ENCODE data around the gene CDC123. TPM values are rescaled to one million over a fixed set of nuclear protein-coding genes. Genes with fewer than 3 reads are reported as not detected.
"Not testable (repeated sequence)": the region's sequence is repeated elsewhere in the genome, so short reads cannot be mapped to it uniquely, and the experiment has no call there.

The CDC123 gene
- polyA plus RNA-seq, 6 donors from 2014 or later = 98.5 to 184 (median 115) TPM

DNA sequence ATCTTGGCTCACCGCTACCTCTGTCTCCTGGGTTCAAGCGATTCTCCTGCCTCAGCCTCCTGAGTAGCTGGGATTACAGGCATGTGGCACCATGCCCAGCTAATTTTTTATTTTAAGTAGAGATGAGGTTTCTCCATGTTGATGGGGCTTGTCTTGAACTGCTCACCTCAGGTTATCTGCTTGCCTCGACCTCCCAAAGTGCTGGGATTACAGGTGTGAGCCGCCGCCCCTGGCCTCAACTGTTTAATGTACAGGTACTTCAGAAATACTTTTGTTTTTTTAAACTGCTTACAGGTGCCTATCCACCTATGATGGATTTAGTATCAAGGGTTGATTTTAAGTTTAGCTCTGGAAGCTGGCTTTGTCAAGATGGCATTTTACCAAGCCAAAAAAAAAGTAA is 55.6 kb downstream of the CDC123 start:
- DNase-seq (no peak), ATAC-seq (ENCODE audit: low read depth in 2 of 2) (no peak)
- no peaks in the 10 kb centered on the region for H3K27me3 Mint-ChIP-seq
- H3K4me1 Mint-ChIP-seq = peaks cover 17 to 28% (median 26%) of the 10 kb centered on the region in 3 donors
- H3K36me3 Mint-ChIP-seq = peaks cover 10 to 20% of the 10 kb centered on the region in 2 donors
- H3K9me3 Mint-ChIP-seq = no peaks in the 10 kb centered on the region
- H3K27ac Mint-ChIP-seq = peak overlapping the region in 3 of 6 donors; percentile 49 to 90 (median 64)
- no peak overlapping the region for H3K4me3 Mint-ChIP-seq

DNA sequence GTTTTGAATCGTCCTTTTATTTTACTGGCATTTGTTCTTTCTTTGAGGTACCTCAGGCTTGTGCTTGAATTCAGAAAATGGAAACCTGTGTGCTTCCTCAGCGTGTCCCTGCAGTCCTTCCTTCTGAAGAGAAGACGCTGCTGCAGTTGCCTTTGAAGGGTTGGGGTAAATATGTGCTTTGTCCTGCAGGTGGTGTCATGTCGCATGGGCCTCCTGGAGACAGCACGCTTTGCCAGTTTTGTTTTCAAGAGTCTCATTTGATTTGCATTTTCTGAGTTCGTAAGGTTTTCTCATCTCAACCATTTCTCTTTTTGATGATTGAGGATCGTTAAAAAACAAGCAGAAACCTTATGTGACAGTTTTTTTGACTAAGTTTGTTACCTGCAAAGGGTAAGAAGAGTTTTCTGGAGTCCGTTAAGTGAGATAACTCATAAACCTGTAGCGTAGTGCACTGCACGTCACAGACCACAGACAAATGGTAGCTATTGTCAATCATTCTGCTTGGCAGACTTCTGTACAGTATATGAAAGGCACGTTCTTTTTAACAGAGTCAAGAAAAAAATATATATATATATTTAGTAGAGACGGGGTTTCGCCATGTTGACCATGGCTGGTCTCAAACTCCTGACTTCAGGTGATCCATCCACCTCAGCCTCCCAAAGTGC is 57.0 kb downstream of the CDC123 start:
- ATAC-seq (ENCODE audit: low read depth in 2 of 2) = peak; percentile 96 to 98

DNA sequence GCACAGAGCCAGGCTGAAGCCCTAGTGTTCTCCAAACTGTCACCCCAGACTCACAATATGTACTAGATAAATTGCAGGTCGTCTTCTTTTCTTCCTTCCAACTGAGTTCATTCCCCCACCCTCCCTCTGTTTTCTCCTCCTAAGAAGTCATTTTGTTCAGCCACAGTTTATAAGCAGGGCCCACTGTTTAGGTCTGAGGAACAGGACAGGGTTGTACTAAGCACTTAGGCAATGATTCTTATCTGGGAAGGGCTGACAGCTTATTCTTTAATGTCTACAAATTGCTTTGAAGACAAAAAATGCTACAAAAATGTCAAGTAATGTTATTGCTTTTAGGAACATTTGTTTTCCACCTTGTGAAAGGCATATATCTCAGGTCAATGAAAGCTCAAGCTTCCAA is 59.1 kb downstream of the CDC123 start:
- Mint-ChIP-seq H3K36me3 (peaks cover 2 to 6% of the 10 kb centered on the region in 2 donors), H3K27me3 (no peaks in the 10 kb centered on the region), H3K9me3 (no peaks in the 10 kb centered on the region), H3K4me3 (no peak overlapping the region), H3K4me1 (peaks cover 9 to 24% (median 16%) of the 10 kb centered on the region in 3 donors), H3K27ac (peak overlapping the region in 3 of 6 donors; percentile 24 to 76 (median 70))
- DNase-seq (no peak), ATAC-seq (ENCODE audit: low read depth in 2 of 2) (no peak)

More for the DNA sequence above, 57.0 kb downstream of the CDC123 start:
- H3K4me3 Mint-ChIP-seq = peak overlapping the region in 7 of 8 donors; percentile 17 to 81 (median 53)
- H3K4me1 Mint-ChIP-seq = peaks cover 9 to 20% (median 17%) of the 10 kb centered on the region in 3 donors
- peaks cover 8 to 13% of the 10 kb centered on the region in 2 donors for H3K36me3 Mint-ChIP-seq
- peak overlapping the region; percentile 70 to 97 (median 86) for H3K27ac Mint-ChIP-seq
- DNase-seq = peak; percentile 76
- H3K27me3 Mint-ChIP-seq = no peaks in the 10 kb centered on the region
- H3K9me3 Mint-ChIP-seq = no peaks in the 10 kb centered on the region

DNA sequence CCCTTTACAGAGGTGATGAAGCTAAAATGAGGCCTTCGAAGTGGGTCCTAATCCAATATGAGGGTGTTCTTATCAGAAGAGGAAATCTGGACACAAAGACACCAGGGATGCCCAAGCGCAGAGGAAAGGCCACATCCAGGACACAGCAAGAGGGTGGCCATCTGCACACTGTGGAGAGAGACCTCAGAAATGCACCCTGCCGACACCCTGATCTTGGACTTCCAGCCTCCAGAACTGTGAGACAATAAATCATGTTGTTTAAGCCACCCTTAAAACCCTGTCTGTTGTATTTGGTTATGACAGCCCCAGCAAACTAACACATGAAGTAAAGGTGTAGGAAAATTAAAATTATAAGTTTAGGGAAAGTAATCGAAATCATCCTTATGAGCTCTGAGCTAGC is 64.0 kb downstream of the CDC123 start:
- no peaks in the 10 kb centered on the region for H3K27me3 Mint-ChIP-seq
- no peak for ATAC-seq (ENCODE audit: low read depth in 2 of 2)
- no peak for DNase-seq
- H3K9me3 Mint-ChIP-seq = no peaks in the 10 kb centered on the region
- H3K4me1 Mint-ChIP-seq = peaks cover 22 to 46% (median 38%) of the 10 kb centered on the region in 3 donors
- H3K27ac Mint-ChIP-seq = peak overlapping the region in 2 of 6 donors; percentile 42 to 79
- H3K4me3 Mint-ChIP-seq = no peak overlapping the region
- H3K36me3 Mint-ChIP-seq = peaks cover 0 to 5% of the 10 kb centered on the region in 2 donors

DNA sequence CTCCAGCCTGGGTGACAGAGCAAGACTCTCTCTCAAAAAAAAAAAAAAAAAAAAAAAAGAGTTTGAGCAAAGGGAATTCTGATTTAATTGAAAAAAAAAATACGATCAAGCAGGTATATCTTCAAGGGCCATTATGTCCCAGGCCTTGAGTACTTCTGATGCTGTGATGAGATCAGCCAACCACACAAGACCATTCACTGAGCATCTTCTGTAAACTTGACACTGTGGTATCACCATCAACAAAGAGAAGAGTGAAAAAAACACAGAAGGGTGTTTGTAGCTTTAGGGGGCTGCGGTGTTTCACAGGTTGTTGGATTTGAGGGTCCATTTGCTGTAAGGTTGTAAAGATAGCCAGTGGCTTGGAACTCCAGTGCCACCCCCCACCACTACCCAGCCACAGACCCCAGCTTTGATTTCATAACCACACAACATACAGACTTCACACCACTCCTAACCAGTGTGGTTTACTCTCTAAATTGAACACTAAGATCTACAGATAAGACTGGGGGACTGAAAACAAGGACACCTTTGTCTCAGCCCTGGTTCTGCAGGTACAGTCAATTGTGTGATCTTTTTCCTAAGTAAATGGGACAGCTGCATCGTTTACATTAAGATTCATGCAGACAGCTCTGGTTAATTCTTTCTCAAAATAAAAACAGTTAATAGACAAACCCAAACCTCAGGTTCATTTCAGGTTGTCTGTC is 66.4 kb downstream of the CDC123 start:
- ATAC-seq (ENCODE audit: low read depth in 2 of 2) = no peak
- H3K9me3 Mint-ChIP-seq = no peaks in the 10 kb centered on the region
- peaks cover 28 to 60% (median 49%) of the 10 kb centered on the region in 3 donors for H3K4me1 Mint-ChIP-seq
- H3K27me3 Mint-ChIP-seq = no peaks in the 10 kb centered on the region
- peak overlapping the region in 2 of 8 donors; percentile 42 to 63 for H3K4me3 Mint-ChIP-seq
- H3K27ac Mint-ChIP-seq = peak overlapping the region in 4 of 6 donors; percentile 66 to 100 (median 94)
- H3K36me3 Mint-ChIP-seq = peaks cover 0 to 5% of the 10 kb centered on the region in 2 donors
- DNase-seq = no peak

DNA sequence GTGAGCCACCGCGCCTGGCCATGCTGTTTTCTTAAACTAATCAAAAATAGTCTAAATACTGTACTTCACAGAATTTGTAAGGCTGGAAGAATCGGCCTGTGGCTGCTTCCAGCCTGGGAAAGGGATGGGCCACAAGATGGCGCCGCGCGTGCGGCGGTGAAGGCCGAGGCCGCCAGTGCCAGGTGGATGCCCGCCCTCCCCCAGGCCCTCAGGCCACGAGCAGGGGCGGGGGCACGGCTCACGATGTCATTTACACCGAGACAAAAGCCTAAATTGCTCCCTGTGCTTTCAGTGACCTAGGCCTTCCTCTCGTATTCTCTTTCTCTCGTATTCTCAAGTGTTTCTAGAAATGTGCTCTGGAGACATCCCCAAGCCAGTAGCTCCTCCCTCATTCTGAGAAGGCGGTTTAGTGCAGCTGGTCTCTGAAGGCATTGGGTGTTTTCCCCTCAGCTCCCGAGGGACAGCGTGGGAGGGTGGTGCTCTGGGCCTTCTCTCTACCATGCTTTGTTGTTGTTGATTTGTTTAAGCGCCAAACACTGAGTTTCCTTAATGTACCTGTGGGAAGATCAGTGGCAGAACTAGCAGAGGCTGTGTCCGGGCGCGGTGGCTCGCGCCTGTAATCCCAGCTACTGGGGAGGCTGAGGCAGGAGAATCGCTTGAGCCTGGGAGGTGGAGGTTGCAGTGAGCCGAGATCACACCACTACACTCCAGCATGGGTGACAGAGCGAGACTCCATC is 68.4 kb downstream of the CDC123 start:
- H3K9me3 Mint-ChIP-seq = no peaks in the 10 kb centered on the region
- peaks cover 34 to 64% (median 50%) of the 10 kb centered on the region in 3 donors for H3K4me1 Mint-ChIP-seq
- peak overlapping the region; percentile 70 to 92 (median 86) for H3K4me3 Mint-ChIP-seq
- DNase-seq (peak; percentile 97), ATAC-seq (ENCODE audit: low read depth in 2 of 2) (peak; percentile 74 to 75)
- no peaks in the 10 kb centered on the region for H3K27me3 Mint-ChIP-seq
- peak overlapping the region; percentile 100 for H3K27ac Mint-ChIP-seq
- H3K36me3 Mint-ChIP-seq = no peaks in the 10 kb centered on the region

DNA sequence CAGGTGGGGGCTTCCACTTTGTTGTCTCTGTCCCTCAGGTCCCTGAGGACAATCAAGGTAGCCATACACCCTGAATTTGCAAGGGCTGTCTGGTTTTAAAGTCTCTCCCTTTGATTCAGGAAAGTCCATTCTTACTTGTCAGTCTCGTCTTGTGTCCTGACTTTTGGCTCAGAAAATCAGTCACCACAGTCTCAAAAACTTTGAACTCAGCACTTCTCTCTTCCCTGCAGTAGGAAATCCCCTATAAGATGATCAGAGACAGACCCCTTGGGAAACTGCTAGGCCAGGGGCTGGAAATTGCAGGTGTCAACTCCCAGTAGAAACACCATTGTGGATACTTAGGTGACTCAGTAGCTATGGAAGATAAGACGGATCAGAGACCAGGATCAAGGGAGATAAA is 73.1 kb downstream of the CDC123 start:
- H3K27me3 Mint-ChIP-seq = no peaks in the 10 kb centered on the region
- no peak for DNase-seq
- H3K36me3 Mint-ChIP-seq = no peaks in the 10 kb centered on the region
- H3K9me3 Mint-ChIP-seq = no peaks in the 10 kb centered on the region
- peak overlapping the region; percentile 77 to 94 (median 90) for H3K27ac Mint-ChIP-seq
- ATAC-seq (ENCODE audit: low read depth in 2 of 2) = no peak
- peaks cover 35 to 65% (median 50%) of the 10 kb centered on the region in 3 donors for H3K4me1 Mint-ChIP-seq
- H3K4me3 Mint-ChIP-seq = peak overlapping the region; percentile 37 to 90 (median 64)

DNA sequence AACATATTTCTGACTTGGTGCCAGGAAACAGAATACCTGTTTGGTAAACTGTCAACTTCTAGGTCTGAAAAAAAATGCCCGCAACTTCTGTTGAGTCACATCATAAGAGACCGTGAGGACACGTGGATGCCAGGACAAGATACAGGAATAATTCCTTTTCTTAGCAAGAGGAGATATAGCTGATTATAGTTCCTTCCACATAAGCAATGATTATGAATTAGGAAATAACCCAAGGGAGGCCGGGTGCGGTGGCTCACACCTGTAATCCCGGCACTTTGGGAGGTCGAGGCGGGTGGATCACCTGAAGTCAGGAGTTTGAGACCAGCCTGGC is 75.2 kb downstream of the CDC123 start:
- H3K9me3 Mint-ChIP-seq = no peaks in the 10 kb centered on the region
- H3K27me3 Mint-ChIP-seq = no peaks in the 10 kb centered on the region
- peak overlapping the region; percentile 21 to 96 (median 90) for H3K27ac Mint-ChIP-seq
- DNase-seq = no peak
- H3K4me1 Mint-ChIP-seq = peaks cover 19 to 49% (median 29%) of the 10 kb centered on the region in 3 donors
- no peak for ATAC-seq (ENCODE audit: low read depth in 2 of 2)
- H3K4me3 Mint-ChIP-seq = peak overlapping the region; percentile 28 to 90 (median 76)
- H3K36me3 Mint-ChIP-seq = no peaks in the 10 kb centered on the region

DNA sequence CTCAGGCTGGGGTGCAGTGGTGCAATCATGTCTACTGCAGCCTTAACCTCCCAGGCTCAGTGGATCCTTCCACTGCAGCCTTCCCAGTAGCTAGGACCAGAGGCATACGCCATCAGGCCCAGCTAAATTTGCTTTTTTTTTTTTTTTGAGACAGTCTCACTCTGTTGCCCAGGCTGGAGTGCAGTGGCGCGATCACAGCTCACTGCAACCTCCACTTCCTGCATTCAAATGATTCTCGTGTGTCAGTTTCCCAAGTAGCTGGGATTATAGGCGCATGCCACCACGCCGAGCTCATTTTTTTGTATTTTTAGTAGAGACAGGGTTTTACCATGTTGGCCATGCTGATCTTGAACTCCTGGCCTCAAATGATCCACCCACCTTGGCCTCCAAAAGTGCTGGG is 81.9 kb downstream of the CDC123 start:
- Mint-ChIP-seq H3K4me1 (peaks cover 7 to 33% (median 18%) of the 10 kb centered on the region in 3 donors), H3K4me3 (peak overlapping the region in 7 of 8 donors; percentile 9 to 80 (median 57)), H3K27ac (peak overlapping the region in 4 of 6 donors; percentile 33 to 92 (median 66))
- not testable (repeated sequence) for H3K27me3 Mint-ChIP-seq, DNase-seq, H3K36me3 Mint-ChIP-seq, H3K9me3 Mint-ChIP-seq
- ATAC-seq (ENCODE audit: low read depth in 2 of 2) = peak; percentile 73 to 91

DNA sequence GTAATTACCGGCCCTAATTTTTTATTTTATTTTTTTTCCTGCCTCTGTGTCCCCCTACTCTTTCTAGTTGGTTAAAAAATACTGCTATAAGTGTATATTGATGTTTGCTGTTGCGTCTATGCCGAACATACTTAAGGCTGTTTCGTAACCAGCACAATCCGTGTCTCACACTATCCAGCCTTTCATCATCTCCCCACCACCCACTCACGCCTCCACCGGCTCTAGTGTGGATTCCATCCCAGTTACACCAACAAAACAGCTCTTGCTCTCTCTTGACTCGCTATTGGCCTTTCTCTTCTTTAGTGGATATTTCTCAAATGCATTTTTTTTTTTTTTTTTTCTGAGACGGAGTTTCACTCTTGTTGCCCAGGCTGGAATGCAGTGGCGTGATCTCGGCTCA is 83.3 kb downstream of the CDC123 start:
- H3K9me3 Mint-ChIP-seq = peaks cover 0 to 2% (median 0%) of the 10 kb centered on the region in 7 donors
- H3K4me3 Mint-ChIP-seq = peak overlapping the region in 3 of 8 donors; percentile 8 to 52 (median 17)
- no peaks in the 10 kb centered on the region for H3K27me3 Mint-ChIP-seq
- H3K27ac Mint-ChIP-seq = peak overlapping the region in 3 of 6 donors; percentile 15 to 63 (median 19)
- H3K36me3 Mint-ChIP-seq = no peaks in the 10 kb centered on the region
- ATAC-seq (ENCODE audit: low read depth in 2 of 2) (no peak), DNase-seq (no peak)
- peaks cover 4 to 30% (median 18%) of the 10 kb centered on the region in 3 donors for H3K4me1 Mint-ChIP-seq

DNA sequence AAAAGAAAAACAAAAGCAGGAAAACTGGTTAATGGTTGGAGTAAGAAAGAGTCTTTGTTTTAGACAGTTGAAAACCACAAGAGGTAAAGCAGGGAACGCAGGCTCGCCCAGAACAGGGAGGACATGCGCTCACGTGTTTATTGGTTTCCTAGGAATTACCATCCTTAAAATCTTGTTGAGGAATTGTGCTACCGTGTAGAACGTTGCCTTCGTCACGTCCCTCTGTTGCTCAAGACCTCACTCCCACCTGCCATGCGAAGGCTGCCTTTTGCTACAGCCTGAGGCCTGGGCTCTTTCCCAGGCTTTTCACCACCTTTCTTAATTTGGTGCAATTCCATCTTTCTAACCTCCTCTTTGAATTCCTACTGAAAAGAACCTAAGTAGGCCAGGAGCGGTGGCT is 91.8 kb downstream of the CDC123 start:
- Mint-ChIP-seq H3K27ac (no peak overlapping the region), H3K4me3 (no peak overlapping the region), H3K27me3 (no peaks in the 10 kb centered on the region), H3K4me1 (no peaks in the 10 kb centered on the region), H3K36me3 (no peaks in the 10 kb centered on the region), H3K9me3 (peaks cover 0 to 2% (median 0%) of the 10 kb centered on the region in 7 donors)
- DNase-seq = no peak
- no peak for ATAC-seq (ENCODE audit: low read depth in 2 of 2)

DNA sequence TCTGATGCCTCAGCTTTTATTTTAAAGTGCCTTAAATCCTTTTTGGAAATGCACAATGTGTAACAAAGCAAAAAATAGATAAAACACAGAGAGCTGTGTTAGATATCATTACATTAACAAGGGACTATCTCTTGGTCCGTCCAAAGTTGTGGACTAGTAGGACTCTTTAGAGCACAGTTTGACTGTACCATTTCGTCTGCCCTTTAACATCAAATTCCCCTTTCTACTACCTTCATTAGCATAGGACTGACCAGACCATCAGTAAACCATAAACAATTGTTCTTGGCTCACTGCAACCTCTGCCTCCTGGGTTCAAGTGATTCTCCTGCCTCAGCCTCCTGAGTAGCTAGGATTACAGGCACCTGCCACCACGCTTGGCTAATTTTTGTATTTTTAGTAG is 101.8 kb downstream of the CDC123 start:
- not testable (repeated sequence) for H3K27me3 Mint-ChIP-seq; DNase-seq; H3K4me3 Mint-ChIP-seq; H3K9me3 Mint-ChIP-seq; H3K27ac Mint-ChIP-seq; H3K36me3 Mint-ChIP-seq; ATAC-seq (ENCODE audit: low read depth in 2 of 2)
- peaks cover 0 to 22% (median 6%) of the 10 kb centered on the region in 3 donors for H3K4me1 Mint-ChIP-seq

DNA sequence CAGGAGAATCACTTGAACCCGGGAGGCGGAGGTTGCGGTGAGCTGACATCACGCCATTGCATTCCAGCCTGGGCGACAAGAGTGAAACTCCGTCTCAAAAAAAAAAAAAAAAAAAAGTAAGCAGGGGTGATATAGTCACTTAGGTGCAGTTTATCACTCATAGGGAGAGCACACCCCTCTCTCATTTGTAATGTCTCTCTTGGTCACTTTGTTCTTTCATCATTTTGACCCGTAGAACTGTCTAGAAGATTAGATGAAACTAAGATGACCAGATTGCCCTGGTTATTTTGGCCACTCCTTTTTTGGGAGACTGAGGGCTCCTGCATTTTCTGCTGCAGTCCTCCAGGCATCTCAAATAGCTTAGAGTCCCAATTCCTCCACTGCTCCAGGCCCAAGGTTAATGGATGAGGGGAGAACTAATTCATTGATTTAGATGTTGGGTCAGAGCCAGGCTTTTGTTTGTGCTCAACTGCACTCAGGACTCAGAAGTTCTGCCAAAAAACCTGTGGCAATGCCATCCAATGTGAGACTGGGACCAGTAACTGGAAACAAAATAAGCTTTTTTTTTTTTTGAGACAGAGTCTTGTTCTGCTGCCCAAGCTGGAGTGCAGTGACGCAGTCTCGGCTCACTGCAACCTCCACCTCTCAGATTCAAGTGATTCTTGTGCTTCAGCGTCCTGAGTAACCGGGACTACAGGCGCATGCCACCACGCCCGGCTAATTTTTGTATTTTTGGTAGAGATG is 103.4 kb downstream of the CDC123 start:
- DNase-seq (no peak), ATAC-seq (ENCODE audit: low read depth in 2 of 2) (no peak)
- Mint-ChIP-seq H3K27me3 (no peaks in the 10 kb centered on the region), H3K4me3 (no peak overlapping the region), H3K27ac (peak overlapping the region in 1 of 6 donors; percentile 15), H3K9me3 (no peaks in the 10 kb centered on the region), H3K36me3 (no peaks in the 10 kb centered on the region), H3K4me1 (peaks cover 0 to 18% (median 6%) of the 10 kb centered on the region in 3 donors)

Data from naive B cell (primary cell).